Right renal cortex interstitium (tissue), 3 donors: ENCODE measurements around the gene TMTC2. TPM values are rescaled to one million over a fixed set of nuclear protein-coding genes. Genes with fewer than 3 reads are reported as not detected.
"Not testable (repeated sequence)": the region's sequence is repeated elsewhere in the genome, so short reads cannot be mapped to it uniquely, and the experiment has no call there.

Experiments used
- DNase-seq, 3 donors: peaks; one replicate each; pipeline ENCODE4 v3.0.0-alpha.2; 2013; ENCODE audit warnings: low read depth in 3 of 3, low spot score in 2 of 3
- polyA plus RNA-seq, 3 donors: library from polyadenylated mRNA; unstranded; fragments of 120-200 nt; gene quantifications; one replicate each; pipeline ENCODE4 v1.2.1, GENCODE V29; 2013; ENCODE audit not compliant: insufficient read length in 3 of 3

TMTC2 gene
- polyA plus RNA-seq, 3 donors: 32.5 to 40.5 (median 36.5) TPM

DNA sequence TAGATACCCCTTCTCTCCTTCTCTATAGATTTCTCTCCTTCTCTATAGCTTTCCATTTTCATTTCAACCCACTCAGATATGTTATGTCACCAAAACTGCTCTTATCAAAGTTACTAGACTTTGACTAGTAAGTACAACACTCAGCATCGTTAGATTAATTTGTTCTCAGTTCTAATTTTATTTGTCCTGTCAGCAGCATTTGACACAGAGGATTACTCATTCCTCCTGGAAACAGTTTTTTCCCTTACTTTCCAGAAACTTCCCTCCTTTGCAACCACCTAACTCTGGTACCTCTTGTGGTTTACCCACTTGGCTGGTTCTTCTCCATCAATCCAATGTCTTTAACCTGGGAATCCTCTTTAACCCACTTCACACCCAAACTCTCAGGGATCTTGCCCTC, 423.7 kb downstream of the TMTC2 start:
- DNase-seq: no peak

- DNase-seq: no peak
Measured at GRCh38 chr12:83113945-83114344, 427.2 kb downstream of the TMTC2 start.

DNA sequence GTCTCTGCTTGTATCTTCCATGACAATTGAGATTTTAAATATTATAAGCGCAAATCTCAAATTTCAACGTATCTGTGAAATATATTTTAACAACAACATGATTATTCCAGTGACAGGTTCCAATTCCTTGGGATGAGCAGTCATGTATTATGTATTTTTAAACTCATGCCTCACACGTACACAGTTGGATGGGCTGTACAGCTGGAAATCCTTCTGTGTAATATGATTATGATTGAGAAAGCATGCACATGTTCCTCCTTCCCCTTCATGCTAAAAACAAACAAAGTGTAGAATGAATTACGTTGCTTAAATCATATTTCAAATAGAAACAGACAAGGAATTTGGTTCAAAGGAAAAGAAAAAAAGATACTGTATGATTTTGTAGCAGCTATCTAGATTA, 428.3 kb downstream of the TMTC2 start:
- no peak for DNase-seq

- not testable (repeated sequence) for DNase-seq
Measured at GRCh38 chr12:83117926-83118325, 431.2 kb downstream of the TMTC2 start.

DNA sequence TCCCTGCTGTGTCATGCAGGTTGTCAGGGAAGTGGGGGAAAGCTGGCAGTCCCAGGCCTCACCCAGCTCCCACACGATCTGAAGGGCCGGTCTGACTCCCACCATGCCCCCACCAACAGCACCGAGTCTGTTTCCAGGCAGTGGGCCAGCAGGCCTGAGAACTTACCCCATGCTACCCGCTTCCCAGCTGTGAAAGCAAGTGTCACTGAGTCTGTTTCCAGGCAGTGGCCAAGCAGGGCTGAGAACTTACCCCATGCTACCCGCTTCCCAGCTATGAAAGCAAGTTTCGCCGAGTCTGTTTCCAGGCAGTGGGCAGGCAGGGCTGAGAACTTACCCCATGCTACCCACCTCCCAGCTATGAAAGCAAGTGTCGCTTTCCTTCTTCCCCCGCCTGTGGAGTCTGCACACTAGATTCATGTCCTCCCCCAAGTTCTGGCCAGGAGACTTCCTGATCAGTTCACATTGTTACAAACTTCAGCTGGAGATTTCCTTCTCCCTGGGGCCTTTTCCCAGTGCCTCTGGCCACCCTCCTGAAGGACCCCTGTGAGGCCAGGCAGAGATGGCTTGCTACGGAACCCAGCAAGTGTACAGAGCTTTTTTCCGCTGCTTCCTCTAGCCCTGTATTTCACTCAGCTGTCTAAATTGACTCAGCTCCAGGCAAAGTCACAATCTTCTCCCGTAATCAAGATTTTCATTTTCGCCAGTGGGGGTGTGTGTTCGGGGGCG, 435.4 kb downstream of the TMTC2 start:
- no peak for DNase-seq

DNA sequence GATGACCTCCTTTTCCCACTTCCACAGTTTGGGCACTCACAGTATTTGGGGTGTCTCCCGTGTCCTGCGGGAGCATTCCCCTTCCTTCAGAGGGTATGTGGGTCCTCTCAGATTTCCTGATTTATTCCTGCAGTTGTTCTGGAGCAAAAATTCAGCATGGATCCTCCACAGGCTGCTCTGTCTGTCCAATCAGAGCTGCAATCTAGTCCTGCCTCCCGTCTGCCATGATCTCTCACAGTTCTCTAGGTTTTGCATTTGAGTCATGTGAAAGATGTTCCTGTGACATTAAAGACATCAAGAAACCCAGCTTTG, 435.9 kb downstream of the TMTC2 start:
- DNase-seq: no peak

DNA sequence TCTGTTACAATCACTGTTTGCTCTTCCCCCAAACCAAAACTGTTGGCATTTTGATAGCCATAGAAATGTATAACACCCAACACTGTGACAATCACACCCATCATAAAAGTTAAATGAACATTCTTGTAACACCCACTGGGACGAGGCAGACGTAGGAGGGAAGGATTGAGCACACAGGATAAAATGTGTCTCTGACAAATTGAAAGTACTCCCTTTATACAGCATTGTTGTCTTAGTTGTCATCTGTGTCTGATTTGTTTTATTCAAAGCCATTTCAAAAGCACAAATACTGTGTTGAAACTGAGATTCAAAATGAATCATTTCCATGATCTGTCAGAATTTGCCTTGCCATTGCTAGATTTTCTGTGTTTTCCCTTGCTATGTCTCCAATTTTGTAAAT, 436.3 kb downstream of the TMTC2 start:
- no peak for DNase-seq

- no peak for DNase-seq
Measured at GRCh38 chr12:83128540-83128939, 441.8 kb downstream of the TMTC2 start.

DNA sequence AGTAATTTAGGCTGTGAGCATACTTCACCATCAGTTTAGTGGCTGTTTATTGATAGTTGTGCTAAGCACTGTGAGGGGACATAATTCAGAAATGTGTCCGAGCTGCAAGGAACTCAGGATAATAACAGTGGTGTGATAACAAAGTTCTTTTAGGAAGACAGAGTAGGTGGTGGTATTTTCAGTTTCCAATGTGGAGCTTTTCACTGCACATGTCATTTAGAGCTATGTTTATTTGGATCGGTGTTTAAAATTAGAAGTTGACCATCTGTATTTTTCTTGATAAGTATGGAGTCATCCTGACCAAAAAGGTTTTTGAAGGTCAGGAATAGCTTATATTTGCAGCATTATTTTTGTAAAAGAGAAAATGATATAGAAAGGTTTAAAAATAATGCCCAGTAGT, 443.5 kb downstream of the TMTC2 start:
- DNase-seq: no peak

GRCh38 chr12:83132360-83132759, 445.7 kb downstream of the TMTC2 start:
- DNase-seq: no peak

- no peak for DNase-seq
Measured at GRCh38 chr12:83136411-83136810, 449.7 kb downstream of the TMTC2 start.

DNA sequence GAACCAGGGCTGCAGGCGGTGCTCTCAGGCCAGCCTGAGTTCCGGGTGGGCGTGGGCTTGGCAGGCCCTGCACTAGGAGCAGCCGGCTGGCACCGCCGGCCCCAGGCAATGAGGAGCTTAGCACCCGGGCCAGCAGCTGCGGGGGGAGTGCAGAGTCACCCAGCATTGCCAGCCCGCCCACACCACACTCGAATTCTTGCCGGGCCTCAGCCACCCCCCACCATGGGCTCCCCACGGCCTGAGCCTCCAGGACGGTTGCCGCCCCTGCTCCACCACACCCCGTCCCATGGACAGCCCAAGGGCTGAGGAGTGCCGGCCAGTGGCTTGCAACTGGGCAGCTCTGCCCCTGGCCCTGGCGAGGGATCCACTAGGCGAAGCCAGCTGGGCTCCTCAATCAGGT, 453.4 kb downstream of the TMTC2 start:
- DNase-seq: no peak

- no peak for DNase-seq
Measured at GRCh38 chr12:83141460-83141994, 454.8 kb downstream of the TMTC2 start.

GRCh38 chr12:83142914-83143313, 456.2 kb downstream of the TMTC2 start:
- DNase-seq: no peak

- no peak for DNase-seq
Measured at GRCh38 chr12:83143950-83144349, 457.2 kb downstream of the TMTC2 start.

- DNase-seq: no peak
Measured at GRCh38 chr12:83145325-83145840, 458.7 kb downstream of the TMTC2 start.

DNA sequence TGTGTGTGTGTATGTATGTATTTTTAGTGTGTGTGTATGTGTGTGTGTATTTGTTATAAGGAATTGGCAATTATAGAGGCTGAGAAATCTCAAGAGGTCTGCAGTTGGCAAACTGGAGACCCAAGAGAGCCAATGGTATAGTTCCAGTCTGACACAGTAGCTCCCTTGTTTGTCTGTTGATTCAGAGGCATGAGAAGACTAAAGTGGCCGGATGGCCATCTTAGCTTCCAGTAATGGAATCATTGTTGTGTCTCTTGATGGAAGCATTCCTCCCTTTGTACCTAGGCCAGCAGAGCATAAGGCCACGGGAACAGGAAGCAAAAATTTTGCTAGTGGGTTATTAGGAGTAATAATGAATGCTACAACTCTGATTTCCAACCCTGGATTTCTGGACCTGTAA, 460.6 kb downstream of the TMTC2 start:
- DNase-seq: no peak

- DNase-seq: no peak
Measured at GRCh38 chr12:83149987-83150386, 463.3 kb downstream of the TMTC2 start.

GRCh38 chr12:83150465-83151189, 463.9 kb downstream of the TMTC2 start:
- no peak for DNase-seq

- DNase-seq: no peak
Measured at GRCh38 chr12:83153177-83153576, 466.5 kb downstream of the TMTC2 start.

- DNase-seq: no peak
Measured at GRCh38 chr12:83156815-83157214, 470.1 kb downstream of the TMTC2 start.

DNA sequence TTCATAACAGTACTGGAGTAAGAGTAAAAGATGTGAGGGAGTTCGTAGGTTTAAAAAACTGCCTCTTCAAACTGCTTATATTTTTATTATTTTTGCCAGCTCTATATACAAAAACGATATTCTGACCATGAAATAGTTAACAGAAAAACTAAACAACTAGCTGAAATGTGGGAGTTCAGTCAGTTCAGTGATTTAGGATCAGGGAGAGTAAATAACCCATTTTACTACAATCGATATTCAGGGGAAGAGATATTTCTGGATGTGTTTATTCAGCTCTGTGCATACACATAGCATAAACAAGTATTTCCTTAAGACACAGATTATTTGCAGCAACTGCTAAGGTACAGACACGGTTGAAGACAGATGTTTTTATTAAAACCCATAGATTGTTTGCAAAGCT, 470.9 kb downstream of the TMTC2 start:
- no peak for DNase-seq
